Measurements from ENCODE around the gene EIF6. TPM values are rescaled to one million over a fixed set of nuclear protein-coding genes. Genes with fewer than 3 reads are reported as not detected.

Gene EIF6
- total RNA-seq (100 to 1,000 TPM in 5 of 9 donors, 10 to 100 TPM in 4; 56.7 to 263 (median 116) TPM), polyA plus RNA-seq (100 to 1,000 TPM in 2 of 3 donors, 10 to 100 TPM in 1; 85.4 to 145 (median 112) TPM)
- long read RNA-seq, donor 1, transcript EIF6-203 (7 exons, 1,289 nt), result major isoform, 64 of 205 reads
- long read RNA-seq, donor 1, transcript EIF6-201 (6 exons, 1,252 nt), result minor isoform, 44 of 205 reads
- long read RNA-seq, donor 1, partial matches to known transcripts, result 90 of 205 reads
- long read RNA-seq, donor 1, other reads (novel, unspliced or antisense), result 5 of 205 reads
- long read RNA-seq, donor 2, transcript EIF6-203 (7 exons, 1,289 nt), result major isoform, 36 of 109 reads
- long read RNA-seq, donor 2, transcript EIF6-201 (6 exons, 1,252 nt), result minor isoform, 20 of 109 reads
- long read RNA-seq, donor 2, partial matches to known transcripts, result 53 of 109 reads
- long read RNA-seq, donor 2, other reads (novel, unspliced or antisense), result 0 of 109 reads
- long read RNA-seq, donor 3, transcript EIF6-201 (6 exons, 1,252 nt), result minor isoform, 24 of 180 reads
- long read RNA-seq, donor 3, transcript EIF6-203 (7 exons, 1,289 nt), result major isoform, 65 of 180 reads
- long read RNA-seq, donor 3, partial matches to known transcripts, result 86 of 180 reads
- long read RNA-seq, donor 3, other reads (novel, unspliced or antisense), result 0 of 180 reads
- long read RNA-seq, donor 4, transcript EIF6-201 (6 exons, 1,252 nt), result minor isoform, 13 of 71 reads
- long read RNA-seq, donor 4, transcript EIF6-203 (7 exons, 1,289 nt), result major isoform, 48 of 71 reads
- long read RNA-seq, donor 4, partial matches to known transcripts, result 7 of 71 reads
- long read RNA-seq, donor 4, other reads (novel, unspliced or antisense), result 0 of 71 reads
- long read RNA-seq, donor 5, transcript EIF6-201 (6 exons, 1,252 nt), result minor isoform, 30 of 167 reads
- long read RNA-seq, donor 5, transcript EIF6-203 (7 exons, 1,289 nt), result major isoform, 124 of 167 reads
- long read RNA-seq, donor 5, partial matches to known transcripts, result 5 of 167 reads
- long read RNA-seq, donor 5, other reads (novel, unspliced or antisense), result 4 of 167 reads
- long read RNA-seq, donor 6, transcript EIF6-201 (6 exons, 1,252 nt), result minor isoform, 8 of 84 reads
- long read RNA-seq, donor 6, transcript EIF6-203 (7 exons, 1,289 nt), result major isoform, 65 of 84 reads
- long read RNA-seq, donor 6, partial matches to known transcripts, result 6 of 84 reads
- long read RNA-seq, donor 6, other reads (novel, unspliced or antisense), result 0 of 84 reads
- long read RNA-seq, donor 7, transcript EIF6-203 (7 exons, 1,289 nt), result major isoform, 33 of 105 reads
- long read RNA-seq, donor 7, transcript EIF6-201 (6 exons, 1,252 nt), result minor isoform, 10 of 105 reads
- long read RNA-seq, donor 7, partial matches to known transcripts, result 61 of 105 reads
- long read RNA-seq, donor 7, other reads (novel, unspliced or antisense), result 0 of 105 reads
- long read RNA-seq, donor 8, transcript EIF6-201 (6 exons, 1,252 nt), result minor isoform, 28 of 233 reads
- long read RNA-seq, donor 8, transcript EIF6-206 (6 exons, 932 nt), result minor isoform, 6 of 233 reads
- long read RNA-seq, donor 8, transcript EIF6-203 (7 exons, 1,289 nt), result major isoform, 70 of 233 reads
- long read RNA-seq, donor 8, partial matches to known transcripts, result 121 of 233 reads
- long read RNA-seq, donor 8, other reads (novel, unspliced or antisense), result 5 of 233 reads
- long read RNA-seq, donor 9, transcript EIF6-201 (6 exons, 1,252 nt), result minor isoform, 16 of 127 reads
- long read RNA-seq, donor 9, transcript EIF6-203 (7 exons, 1,289 nt), result major isoform, 43 of 127 reads
- long read RNA-seq, donor 9, partial matches to known transcripts, result 68 of 127 reads
- long read RNA-seq, donor 9, other reads (novel, unspliced or antisense), result 0 of 127 reads
- long read RNA-seq, donor 10, transcript EIF6-201 (6 exons, 1,252 nt), result minor isoform, 11 of 82 reads
- long read RNA-seq, donor 10, transcript EIF6-203 (7 exons, 1,289 nt), result major isoform, 25 of 82 reads
- long read RNA-seq, donor 10, partial matches to known transcripts, result 45 of 82 reads
- long read RNA-seq, donor 10, other reads (novel, unspliced or antisense), result 0 of 82 reads

GRCh38 chr20:35284267-35284991 is at the start of gene EIF6:
TSS of gene EIF6 (minus strand) at chr20:35284772. CDS start at chr20:35284487, 285 bp downstream.
- Histone ChIP-seq H3K27me3 (no peaks in the 10 kb centered on the region), H3K4me3 (peak within 1 kb of the TSS; percentile 17 to 98 (median 75)), H3K4me1 (replicated peaks in 1 of 2) (peaks cover 11 to 36% of the 10 kb centered on the region in 2 donors), H3K9me3 (replicated peaks in 1 of 3) (no peaks in the 10 kb centered on the region), H3K36me3 (replicated peaks in 1 of 2) (peaks cover 0 to 13% of the 10 kb centered on the region in 2 donors), H3K27ac (peak within 1 kb of the TSS in 4 of 5 donors; percentile 19 to 90 (median 74))
- WGBS, 4 donors, result 0 to 1% (median 0%) methylated on average over 23 to 61 of the region's 61 CpGs
- peak; percentile 77 to 90 (median 80) for DNase-seq
- TF ChIP-seq CTCF (IDR thresholded peaks at IDR 0.05) (no peak), POLR2A (IDR thresholded peaks at IDR 0.05) (no peak)
- intact Hi-C loops (cut with DNase I), result no loop called here

DNA sequence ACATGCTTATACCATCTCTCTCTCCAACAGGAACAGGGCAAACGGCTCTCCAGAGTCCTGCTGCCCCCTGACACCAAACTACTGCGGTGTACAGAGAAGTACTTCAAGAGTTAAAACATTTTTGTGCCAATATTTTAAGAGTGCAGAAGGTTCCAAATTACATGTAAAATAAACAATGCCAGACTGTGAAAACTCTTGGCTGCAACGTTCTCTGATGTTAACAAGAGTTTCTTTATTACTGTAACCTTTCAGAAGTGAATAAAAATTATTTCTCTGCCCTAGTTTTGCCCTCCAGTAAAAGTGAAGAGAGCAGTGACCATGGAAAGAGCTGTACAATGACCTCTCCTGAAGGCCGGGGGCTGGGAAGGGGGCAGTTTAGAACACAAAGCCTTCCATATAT is 49.0 kb upstream of the EIF6 start:
- H3K4me1 ChIP-seq (replicated peaks in 1 of 2), result peaks cover 0 to 13% of the 10 kb centered on the region in 2 donors
- no peak for TF ChIP-seq POLR2A (IDR thresholded peaks at IDR 0.05)
- no peak for TF ChIP-seq CTCF (IDR thresholded peaks at IDR 0.05)
- H3K9me3 ChIP-seq (replicated peaks in 1 of 3), result no peaks in the 10 kb centered on the region
- H3K27me3 ChIP-seq, result no peaks in the 10 kb centered on the region
- H3K36me3 ChIP-seq (replicated peaks in 1 of 2), result no peaks in the 10 kb centered on the region
- no peak overlapping the region for H3K27ac ChIP-seq
- H3K4me3 ChIP-seq, result no peak overlapping the region
- WGBS, 4 donors, result 38 to 45% (median 42%) methylated on average over 4 of the region's 4 CpGs
- DNase-seq, result no peak
- intact Hi-C loops (cut with DNase I), result no loop called here

DNA sequence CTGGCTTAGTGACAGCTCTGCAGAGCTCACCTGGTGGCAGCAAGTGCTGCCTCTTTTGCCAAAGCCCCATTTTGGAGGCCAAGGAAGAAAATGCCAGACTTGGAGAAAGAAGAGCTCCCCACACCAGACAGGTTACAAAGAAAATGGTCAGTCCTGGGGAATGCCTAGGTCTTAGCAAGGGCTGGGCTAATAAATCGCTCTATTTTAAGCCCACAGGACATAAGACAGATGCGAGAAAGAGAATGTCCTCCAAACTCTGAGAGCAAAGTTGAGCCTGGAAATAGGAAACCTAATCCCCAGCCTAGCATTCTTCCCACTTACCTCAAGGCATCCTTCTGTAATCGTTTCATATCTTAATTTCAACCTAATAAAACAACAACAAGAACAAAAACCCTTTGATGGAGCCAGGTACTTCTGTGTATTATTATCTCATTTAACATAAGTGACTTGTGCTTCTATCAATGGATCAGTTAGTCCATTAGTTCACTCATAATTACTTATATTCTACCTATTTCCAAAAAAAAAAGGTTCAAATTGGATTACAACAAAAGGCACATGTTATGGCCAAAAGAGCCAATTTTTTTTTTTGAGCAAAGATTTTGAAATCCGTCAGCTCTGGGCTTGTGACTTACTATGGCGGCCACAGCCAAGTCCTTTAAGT is 48.1 kb upstream of the EIF6 start:
- 94 to 97% (median 96%) methylated on average over 5 of the region's 5 CpGs for WGBS, 4 donors
- DNase-seq, result no peak
- Histone ChIP-seq H3K27ac (no peak overlapping the region), H3K9me3 (replicated peaks in 1 of 3) (no peaks in the 10 kb centered on the region), H3K27me3 (no peaks in the 10 kb centered on the region), H3K36me3 (replicated peaks in 1 of 2) (no peaks in the 10 kb centered on the region), H3K4me3 (no peak overlapping the region), H3K4me1 (replicated peaks in 1 of 2) (peaks cover 0 to 23% of the 10 kb centered on the region in 2 donors)
- intact Hi-C loops (cut with DNase I), result no loop called here
- TF ChIP-seq CTCF (IDR thresholded peaks at IDR 0.05) (no peak), POLR2A (IDR thresholded peaks at IDR 0.05) (no peak)

Measured in adrenal gland (tissue), 19 donors.